GM12892 (cell line): ENCODE measurements around the gene MICAL3.
A peak's percentile ranks its signal among the peaks of the same experiment; 100 is the strongest.
"Not testable (repeated sequence)": the region's sequence is repeated elsewhere in the genome, so short reads cannot be mapped to it uniquely, and the experiment has no call there.

Experiments used
- DNase-seq: peaks from one replicate; pipeline ENCODE4 v3.0.0; 2011; ENCODE audit not compliant: insufficient read length
- FAIRE-seq: peaks from 2 replicates; lab custom pipeline; 2011; peaks lifted over from hg19 to GRCh38; lab: Jason Lieb, UNC
- POLR2A ChIP-seq: IDR thresholded peaks from 2 replicates; pipeline ENCODE4 v1.6.1; 2011; ENCODE audit warnings: low read depth, low read length, control low read depth
- POLR2AphosphoS5 ChIP-seq: IDR thresholded peaks from 2 replicates; pipeline ENCODE4 v1.6.1; 2011; ENCODE audit warnings: low read depth, low read length, control low read depth
- TAF1 ChIP-seq: IDR thresholded peaks from 2 replicates; pipeline ENCODE4 v1.6.1; 2011; ENCODE audit warnings: low read depth, mild to moderate bottlenecking, control low read depth, low read length, borderline replicate concordance

The MICAL3 gene

GRCh38 chr22:18024956-18025720 lies 777 bp upstream of the MICAL3 start:
- TF ChIP-seq TAF1 (no peak), POLR2A (no peak), POLR2AphosphoS5 (no peak)
- DNase-seq, result no peak

DNA sequence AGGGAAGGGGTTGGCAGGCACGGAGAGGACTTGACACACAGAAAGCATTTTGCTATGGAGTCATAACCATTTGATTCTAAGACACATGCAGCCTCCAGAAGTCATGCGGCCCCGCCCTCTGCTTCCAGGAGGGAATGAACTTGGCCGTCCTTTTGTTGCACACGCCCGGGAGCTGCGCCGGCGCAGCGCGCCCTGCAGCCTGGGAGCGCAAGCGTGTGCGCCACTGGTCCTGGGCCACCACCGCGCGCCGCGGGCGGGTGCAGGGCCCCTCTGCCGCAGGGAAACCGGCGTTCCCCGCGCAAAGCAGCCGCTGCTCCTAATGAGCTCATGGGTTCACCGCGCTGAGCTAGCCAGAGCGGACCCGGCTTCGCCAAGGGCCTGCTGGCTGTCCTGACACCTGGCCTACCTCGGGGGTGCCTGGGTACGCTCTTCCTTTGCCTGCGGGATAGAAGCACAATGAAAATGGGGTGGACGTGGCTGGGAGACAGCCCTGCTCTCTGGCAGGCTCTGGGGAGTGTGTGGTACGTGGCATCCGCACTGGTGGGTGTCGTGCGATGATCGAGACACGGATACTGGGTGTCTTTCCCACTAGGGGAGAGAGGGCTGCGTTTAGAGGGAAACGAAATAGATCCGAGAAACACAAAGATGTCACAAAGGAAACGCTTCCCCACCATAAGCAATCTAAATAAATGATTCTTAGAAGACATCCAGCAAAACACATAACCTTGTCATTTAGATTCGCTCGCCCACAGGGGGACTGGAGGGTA lies 669 bp downstream of the MICAL3 start:
- FAIRE-seq (no peak), DNase-seq (peak; percentile 48)
- no peak for TF ChIP-seq POLR2AphosphoS5
- TF ChIP-seq POLR2A, result no peak
- no peak for TF ChIP-seq TAF1

More at GRCh38 chr22:18024956-18025720, 777 bp upstream of the MICAL3 start:
- FAIRE-seq, result no peak

DNA sequence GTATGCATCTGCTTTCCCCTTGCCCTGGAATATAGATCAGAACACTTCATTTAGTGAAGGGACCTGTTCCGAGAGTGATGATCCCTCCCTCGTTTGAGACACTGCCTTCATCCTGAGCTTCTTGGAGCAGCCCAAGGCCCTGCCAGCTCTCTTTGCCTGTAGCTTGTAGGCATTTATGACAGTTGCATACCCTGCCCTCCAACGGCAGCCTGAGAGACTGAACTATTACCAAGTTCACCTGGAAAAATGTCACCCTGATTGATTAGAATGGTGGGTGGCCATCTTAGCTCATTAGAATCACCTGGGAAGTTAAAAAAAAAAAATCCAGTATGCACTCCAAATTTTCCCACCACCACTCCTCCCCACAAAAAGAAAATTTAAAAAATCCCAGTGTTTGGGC lies 1.5 kb downstream of the MICAL3 start:
- TF ChIP-seq TAF1 (no peak), POLR2A (no peak), POLR2AphosphoS5 (no peak)
- FAIRE-seq (no peak), DNase-seq (no peak)

GRCh38 chr22:18021431-18021830 lies 2.9 kb downstream of the MICAL3 start:
- no peak for FAIRE-seq

GRCh38 chr22:18020743-18021142 lies 3.6 kb downstream of the MICAL3 start:
- DNase-seq, FAIRE-seq: not testable (repeated sequence)

More at GRCh38 chr22:18021431-18021830, 2.9 kb downstream of the MICAL3 start:
- TF ChIP-seq POLR2A (no peak), POLR2AphosphoS5 (no peak), TAF1 (no peak)
- DNase-seq, result no peak

- no peak for FAIRE-seq
Observed at GRCh38 chr22:18013947-18014346, 10.4 kb downstream of the MICAL3 start.

DNA sequence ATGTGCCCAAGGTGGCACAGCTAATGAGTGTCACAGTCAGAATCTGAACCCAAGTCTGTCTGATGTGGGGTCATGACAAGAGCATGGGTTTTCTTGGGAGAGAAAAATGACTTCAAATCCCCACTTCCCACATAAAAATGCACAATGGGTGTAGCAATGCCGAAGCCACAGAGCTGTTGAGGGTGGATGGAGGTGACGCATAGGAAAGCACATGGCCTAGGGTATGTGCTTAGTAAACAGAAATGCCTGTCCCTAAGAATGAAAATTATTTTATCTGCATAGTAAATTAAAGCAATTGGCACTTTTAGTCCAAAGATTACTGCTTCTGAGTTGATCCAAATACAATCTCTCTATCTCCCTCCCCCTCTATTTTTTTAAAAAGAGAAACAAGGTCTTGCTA lies 10.9 kb downstream of the MICAL3 start:
- no peak for DNase-seq
- FAIRE-seq, result no peak
- TF ChIP-seq TAF1 (no peak), POLR2AphosphoS5 (no peak), POLR2A (no peak)

More at GRCh38 chr22:18013947-18014346, 10.4 kb downstream of the MICAL3 start:
- no peak for DNase-seq
- TF ChIP-seq TAF1 (no peak), POLR2AphosphoS5 (no peak), POLR2A (no peak)

GRCh38 chr22:18012531-18012930 lies 11.8 kb downstream of the MICAL3 start:
- DNase-seq (no peak), FAIRE-seq (no peak)
- no peak for TF ChIP-seq POLR2AphosphoS5
- TF ChIP-seq TAF1, result no peak
- TF ChIP-seq POLR2A, result no peak

DNA sequence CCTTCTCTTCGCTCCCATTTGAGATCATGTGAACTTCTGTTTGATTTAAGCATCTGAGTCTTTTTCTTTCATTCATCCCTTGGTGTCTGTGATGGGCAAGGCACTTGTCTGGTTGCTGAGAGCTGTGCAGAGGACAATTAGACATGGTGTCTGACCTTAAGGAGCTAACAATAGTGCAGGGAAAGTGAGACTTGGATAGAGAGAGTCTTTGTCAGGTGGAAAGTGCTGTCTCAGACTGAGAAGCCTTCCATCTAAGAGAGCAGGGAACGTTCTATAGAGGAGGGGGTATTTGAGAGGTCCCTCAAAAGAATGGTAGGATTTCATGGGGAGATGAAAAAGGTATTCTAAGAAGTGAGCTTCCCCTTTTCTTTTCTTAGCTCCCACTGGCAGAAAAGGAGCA lies 14.1 kb downstream of the MICAL3 start:
- FAIRE-seq (no peak), DNase-seq (no peak)
- no peak for TF ChIP-seq POLR2AphosphoS5
- TF ChIP-seq POLR2A, result no peak
- no peak for TF ChIP-seq TAF1

DNA sequence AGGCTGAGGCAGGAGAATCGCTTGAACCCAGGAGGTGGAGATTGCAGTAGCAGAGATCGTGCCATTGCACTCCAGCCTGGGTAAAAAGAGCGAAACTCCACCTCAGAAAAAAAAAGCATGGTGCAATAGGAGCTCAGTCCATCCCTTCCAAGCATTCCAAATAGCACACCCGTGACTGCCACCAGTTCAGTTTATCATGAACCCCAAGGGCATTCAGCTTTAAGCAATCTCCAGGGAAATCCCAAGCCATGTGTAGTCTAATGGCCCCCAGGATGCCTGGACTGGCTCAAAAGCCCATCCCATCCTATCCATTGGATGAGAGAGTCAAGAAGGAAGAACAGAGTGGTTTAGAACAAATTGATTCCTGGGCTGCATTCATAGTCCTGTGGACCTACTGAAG lies 16.2 kb downstream of the MICAL3 start:
- TF ChIP-seq POLR2AphosphoS5 (no peak), POLR2A (no peak), TAF1 (no peak)
- FAIRE-seq, result no peak
- DNase-seq, result no peak

GRCh38 chr22:18005201-18005926 lies 19.0 kb downstream of the MICAL3 start:
- peak; percentile 50 for FAIRE-seq
- TF ChIP-seq POLR2A (no peak), POLR2AphosphoS5 (no peak), TAF1 (no peak)
- DNase-seq, result no peak

- not testable (repeated sequence) for FAIRE-seq, DNase-seq
Observed at GRCh38 chr22:18001894-18002315, 22.5 kb downstream of the MICAL3 start.
